Neural cell (in vitro differentiated cells): ENCODE measurements around the gene TMEFF2. TPM values are rescaled to one million over a fixed set of nuclear protein-coding genes. Genes with fewer than 3 reads are reported as not detected.

Experiments used
- H2AFZ ChIP-seq: fragments of 200-600, 300-800 bp; sonication (generic), shearing (Covaris generic); 2 replicates; pipeline ENCODE4 v1.6.0; 2014; ENCODE audit warnings: low read depth, mild to moderate bottlenecking, antibody characterized with exemption, low read length, moderate library complexity
- H3F3A ChIP-seq: fragments of 200-600 bp; shearing (Covaris generic); 2 replicates; pipeline ENCODE4 v1.6.1; 2016; ENCODE audit warnings: mild to moderate bottlenecking, moderate library complexity, mixed read lengths, antibody characterized with exemption, low read length; ENCODE audit not compliant: insufficient read depth, poor library complexity, severe bottlenecking
- H3K27ac ChIP-seq: fragments of 200-600, 300-800 bp; sonication (generic), shearing (Covaris generic); 2 replicates; pipeline ENCODE4 v1.5.1; 2014; ENCODE audit warnings: mild to moderate bottlenecking, low read length, moderate library complexity
- H3K27me3 ChIP-seq: fragments of 300-800, 200-600 bp; sonication (generic), shearing (Covaris generic); 2 replicates; pipeline ENCODE4 v1.6.0; 2014; ENCODE audit warnings: mild to moderate bottlenecking, low read depth, low read length, moderate library complexity; ENCODE audit not compliant: insufficient read depth
- H3K36me3 ChIP-seq: fragments of 300-800, 200-600 bp; sonication (generic), shearing (Covaris generic); 2 replicates; pipeline ENCODE4 v1.5.1; 2014; ENCODE audit warnings: mild to moderate bottlenecking, antibody characterized with exemption, low read length, moderate library complexity; ENCODE audit not compliant: insufficient read depth
- H3K4me2 ChIP-seq: fragments of 300-800, 200-600 bp; sonication (generic), shearing (Covaris generic); 2 replicates; pipeline ENCODE4 v1.6.0; 2014; ENCODE audit warnings: mild to moderate bottlenecking, low read length
- H3K4me3 ChIP-seq: fragments of 300-800, 200-600 bp; sonication (generic), shearing (Covaris generic); 2 replicates; pipeline ENCODE4 v1.5.1; 2014; ENCODE audit warnings: mild to moderate bottlenecking, low read length, moderate library complexity
- H3K79me2 ChIP-seq: fragments of 200-600 bp; shearing (Covaris generic); replicated peaks from 2 replicates; pipeline ENCODE4 v1.6.0; 2014; ENCODE audit warnings: mild to moderate bottlenecking, low read length, moderate library complexity; ENCODE audit not compliant: insufficient read depth
- H3K9ac ChIP-seq: fragments of 300-800, 200-600 bp; sonication (generic), shearing (Covaris generic); 2 replicates; pipeline ENCODE4 v1.6.1; 2016; ENCODE audit warnings: mild to moderate bottlenecking, low read length, mixed read lengths
- H3K9me2 ChIP-seq: fragments of 200-600 bp; shearing (Covaris generic); 2 replicates; pipeline ENCODE4 v1.6.1; 2016; ENCODE audit warnings: mild to moderate bottlenecking, low read length, mixed read lengths; ENCODE audit not compliant: insufficient read depth
- H3K9me3 ChIP-seq: fragments of 200-600, 300-800 bp; sonication (generic), shearing (Covaris generic); 2 replicates; pipeline ENCODE4 v1.6.1; 2016; ENCODE audit warnings: mild to moderate bottlenecking, mixed run types, low read length, moderate library complexity, mixed read lengths
- H4K20me1 ChIP-seq: fragments of 200-600 bp; shearing (Covaris generic); 2 replicates; pipeline ENCODE4 v1.6.1; 2016; ENCODE audit warnings: mild to moderate bottlenecking, mixed run types; ENCODE audit not compliant: insufficient read depth
- CTCF ChIP-seq: fragments of 450-650 bp; IDR thresholded peaks from 2 replicates; pipeline ENCODE4 v1.5.1; 2014; ENCODE audit warnings: antibody characterized with exemption, mild to moderate bottlenecking, moderate library complexity; ENCODE audit not compliant: poor library complexity, severe bottlenecking
- EP300 ChIP-seq: fragments of 450-650 bp; conservative IDR thresholded peaks from 2 replicates; pipeline ENCODE4 v1.6.1; 2014; ENCODE audit warnings: antibody characterized with exemption, mild to moderate bottlenecking, moderate library complexity; ENCODE audit not compliant: poor library complexity, severe bottlenecking
- EZH2 ChIP-seq: fragments of 200-600, 300-800 bp; shearing (Covaris generic), sonication (generic); IDR thresholded peaks from 2 replicates; pipeline ENCODE4 v1.6.1; 2014; ENCODE audit warnings: antibody characterized with exemption, low read length, borderline replicate concordance, mild to moderate bottlenecking; ENCODE audit not compliant: insufficient read depth, poor library complexity, severe bottlenecking
- MXI1 ChIP-seq: fragments of 450-650 bp; conservative IDR thresholded peaks from 2 replicates; pipeline ENCODE4 v1.6.1; 2014; ENCODE audit warnings: antibody characterized with exemption, mild to moderate bottlenecking; ENCODE audit not compliant: poor library complexity, severe bottlenecking
- POLR2AphosphoS5 ChIP-seq: IDR thresholded peaks from 2 replicates; pipeline ENCODE4 v1.6.1; 2012
- RAD21 ChIP-seq: fragments of 450-650 bp; conservative IDR thresholded peaks from 2 replicates; pipeline ENCODE4 v1.6.1; 2014; ENCODE audit warnings: antibody characterized with exemption, mild to moderate bottlenecking, moderate library complexity
- REST ChIP-seq: IDR thresholded peaks from 2 replicates; pipeline ENCODE4 v1.6.1; 2012; ENCODE audit warnings: borderline replicate concordance
- SMC3 ChIP-seq: fragments of 450-650 bp; conservative IDR thresholded peaks from 2 replicates; pipeline ENCODE4 v1.6.1; 2014; ENCODE audit warnings: antibody characterized with exemption, mild to moderate bottlenecking, moderate library complexity; ENCODE audit not compliant: poor library complexity
- TAF1 ChIP-seq: IDR thresholded peaks from 2 replicates; pipeline ENCODE4 v1.6.1; 2012; ENCODE audit warnings: low read depth
- polyA plus RNA-seq: library from polyadenylated mRNA; depleted of rRNA; stranded (reverse); fragments of >200 nt; gene quantifications from 2 replicates; pipeline ENCODE4 v1.2.3, GENCODE V29; 2014

Gene TMEFF2
- polyA plus RNA-seq, 1 donor from 2014 or later, result 24.6 TPM

GRCh38 chr2:191995285-191995684 is 199.4 kb downstream of the TMEFF2 start:
- no peak overlapping the region for H3K4me3 ChIP-seq
- no peak overlapping the region for H2AFZ ChIP-seq
- H3F3A ChIP-seq, result no peaks in the 10 kb centered on the region
- H3K9ac ChIP-seq, result no peak overlapping the region
- H4K20me1 ChIP-seq, result no peaks in the 10 kb centered on the region
- no peaks in the 10 kb centered on the region for H3K79me2 ChIP-seq
- no peak overlapping the region for H3K4me2 ChIP-seq
- H3K9me3 ChIP-seq, result no peaks in the 10 kb centered on the region
- no peaks in the 10 kb centered on the region for H3K9me2 ChIP-seq
- H3K36me3 ChIP-seq, result no peaks in the 10 kb centered on the region
- TF ChIP-seq EP300, result no peak
- TF ChIP-seq TAF1, result no peak
- TF ChIP-seq CTCF, result no peak
- no peak for TF ChIP-seq MXI1
- no peak for TF ChIP-seq REST
- TF ChIP-seq EZH2, result no peak
- TF ChIP-seq SMC3, result no peak
- no peak for TF ChIP-seq POLR2AphosphoS5
- TF ChIP-seq RAD21, result no peak
- H3K27ac ChIP-seq, result no peak overlapping the region
- no peaks in the 10 kb centered on the region for H3K27me3 ChIP-seq

- Histone ChIP-seq H3K9me3 (no peaks in the 10 kb centered on the region), H2AFZ (no peak overlapping the region), H3K9me2 (no peaks in the 10 kb centered on the region), H3K27me3 (no peaks in the 10 kb centered on the region), H3K4me2 (no peak overlapping the region), H3K27ac (no peak overlapping the region), H3F3A (no peaks in the 10 kb centered on the region), H3K36me3 (no peaks in the 10 kb centered on the region), H3K9ac (no peak overlapping the region), H4K20me1 (no peaks in the 10 kb centered on the region), H3K4me3 (no peak overlapping the region), H3K79me2 (no peaks in the 10 kb centered on the region)
- TF ChIP-seq MXI1, result no peak
- no peak for TF ChIP-seq SMC3
- no peak for TF ChIP-seq RAD21
- TF ChIP-seq REST, result no peak
- no peak for TF ChIP-seq POLR2AphosphoS5
- TF ChIP-seq EP300, result no peak
- TF ChIP-seq TAF1, result no peak
- no peak for TF ChIP-seq CTCF
- TF ChIP-seq EZH2, result no peak
Observed at GRCh38 chr2:191994749-191995148, 200.0 kb downstream of the TMEFF2 start.
